K562 (cell line): ENCODE results near the gene TMEM63A. TPM values are rescaled to one million over a fixed set of nuclear protein-coding genes. Genes with fewer than 3 reads are reported as not detected.

Experiments
- BRF2 ChIP-seq: IDR thresholded peaks from 3 replicates; pipeline ENCODE4 v1.6.1; 2011; ENCODE audit warnings: borderline replicate concordance, mild to moderate bottlenecking; ENCODE audit not compliant: insufficient read length, insufficient read depth
- CC2D1A ChIP-seq: fragments of 450-650 bp; IDR thresholded peaks from 2 replicates; pipeline ENCODE4 v1.6.1; 2017; ENCODE audit warnings: mild to moderate bottlenecking
- ELK3 ChIP-seq: fragments of 450-650 bp; formaldehyde crosslinking; IDR thresholded peaks from 2 replicates; pipeline ENCODE4 v1.4.0; 2020; ENCODE audit warnings: mild to moderate bottlenecking
- FOXA1 ChIP-seq: fragments of 450-650 bp; IDR thresholded peaks from 2 replicates; pipeline ENCODE4 v1.6.1; 2016; ENCODE audit warnings: mild to moderate bottlenecking, borderline replicate concordance
- MLX ChIP-seq, 2 experiments: fragments of 450-650 bp in 1 of 2; sonication (generic) in 1 of 2; formaldehyde crosslinking; conservative IDR thresholded peaks; 2 replicates each; pipeline versions ENCODE4 v1.4.0 to v1.8.1; 2020 to 2022; ENCODE audit warnings: mild to moderate bottlenecking in 1 of 2, missing genetic modification reagents in 1 of 2
- PHB2 ChIP-seq: fragments of 450-650 bp; IDR thresholded peaks from 2 replicates; pipeline ENCODE4 v1.6.1; 2017; ENCODE audit warnings: low read depth
- SMARCE1 ChIP-seq: fragments of 450-650 bp; IDR thresholded peaks from 2 replicates; pipeline ENCODE4 v1.7.1; 2016; ENCODE audit warnings: mild to moderate bottlenecking
- TCF7 ChIP-seq: sonication (generic); IDR thresholded peaks from 2 replicates; pipeline ENCODE4 v1.6.1; 2016; ENCODE audit warnings: antibody characterized with exemption, borderline replicate concordance
- ZKSCAN3 ChIP-seq: fragments of 250-450 bp; sonication (Bioruptor Pico); IDR thresholded peaks from 2 replicates; pipeline ENCODE4 v1.4.0; 2020
- ZNF239 ChIP-seq: fragments of 250-450 bp; sonication (Bioruptor Pico); IDR thresholded peaks from 2 replicates; pipeline ENCODE4 v1.4.0; 2020; ENCODE audit warnings: mild to moderate bottlenecking
- ZNF277 ChIP-seq: fragments of 250-450 bp; sonication (Bioruptor Pico); IDR thresholded peaks from 2 replicates; pipeline ENCODE4 v1.8.0; 2022; ENCODE audit warnings: inconsistent platforms, mild to moderate bottlenecking, moderate library complexity, borderline replicate concordance
- ZNF3 ChIP-seq: fragments of 250-450 bp; sonication (Bioruptor Pico); IDR thresholded peaks from 2 replicates; pipeline ENCODE4 v1.5.0; 2021; ENCODE audit warnings: mild to moderate bottlenecking, moderate library complexity
- ZNF583 ChIP-seq: fragments of 250-450 bp; sonication (Bioruptor Pico); IDR thresholded peaks from 2 replicates; pipeline ENCODE4 v1.4.0; 2020
- polyA plus RNA-seq, 8 experiments: library from polyadenylated mRNA; depleted of rRNA in 4 of 8; stranded (reverse) in 5 of 8; unstranded in 3 of 8; fragments of >200 nt; fragmentation: Nextera tagmentation in 2 of 8; fragmentation: Illumina TruSeq in 1 of 8; extraction: Ambion mirVana in 2 of 8; extraction: Trizol in 1 of 8; gene quantifications; 2 replicates each; pipeline versions ENCODE4 v1.2.1 to v1.2.3, GENCODE V29; 2011 to 2014; ENCODE audit warnings: inconsistent platforms in 1 of 8, missing spikeins in 1 of 8
- total RNA-seq, 7 experiments: library from RNA; depleted of rRNA in 6 of 7; stranded (reverse); fragments of >200 nt in 6 of 7; fragmentation: Illumina TruSeq in 2 of 7; extraction: Trizol in 2 of 7; gene quantifications; 2 replicates each; pipeline versions ENCODE4 v1.2.1 to v1.2.3, GENCODE V29; 2011 to 2021; ENCODE audit warnings: low replicate concordance in 1 of 7
- TF ChIP-seq, protein P1 (sequence below): fragments of 450-650 bp; IDR thresholded peaks from 2 replicates; pipeline ENCODE4 v1.6.1; 2014; ENCODE audit warnings: low read depth, mild to moderate bottlenecking, moderate library complexity, borderline replicate concordance
- TF ChIP-seq, protein P2 (sequence below): sonication (generic); formaldehyde crosslinking; IDR thresholded peaks from 2 replicates; pipeline ENCODE4 v1.8.0; 2023; ENCODE audit warnings: mild to moderate bottlenecking, missing genetic modification reagents
- TF ChIP-seq, protein P3 (sequence below): sonication (generic); formaldehyde crosslinking; IDR thresholded peaks from 2 replicates; pipeline ENCODE4 v1.4.0; 2020; ENCODE audit warnings: mild to moderate bottlenecking, missing genetic modification reagents

Gene TMEM63A
- total and polyA plus RNA-seq, 9 of the 15 experiments (the other 6 are each of a cell fraction or from before 2014, with no cell fraction given) = 2.0 to 54.6 (median 17.5) TPM

GRCh38 chr1:225928186-225929175 is 46.3 kb upstream of the TMEM63A start (continued):
- no peak for TF ChIP-seq ELK3 (CRISPR knock-in tag)
- TF ChIP-seq FOXA1 = no peak
- TF ChIP-seq ZNF277 (CRISPR knock-in tag) = no peak
- TF ChIP-seq, protein P1, sequence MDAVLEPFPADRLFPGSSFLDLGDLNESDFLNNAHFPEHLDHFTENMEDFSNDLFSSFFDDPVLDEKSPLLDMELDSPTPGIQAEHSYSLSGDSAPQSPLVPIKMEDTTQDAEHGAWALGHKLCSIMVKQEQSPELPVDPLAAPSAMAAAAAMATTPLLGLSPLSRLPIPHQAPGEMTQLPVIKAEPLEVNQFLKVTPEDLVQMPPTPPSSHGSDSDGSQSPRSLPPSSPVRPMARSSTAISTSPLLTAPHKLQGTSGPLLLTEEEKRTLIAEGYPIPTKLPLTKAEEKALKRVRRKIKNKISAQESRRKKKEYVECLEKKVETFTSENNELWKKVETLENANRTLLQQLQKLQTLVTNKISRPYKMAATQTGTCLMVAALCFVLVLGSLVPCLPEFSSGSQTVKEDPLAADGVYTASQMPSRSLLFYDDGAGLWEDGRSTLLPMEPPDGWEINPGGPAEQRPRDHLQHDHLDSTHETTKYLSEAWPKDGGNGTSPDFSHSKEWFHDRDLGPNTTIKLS = peak; percentile 1; the same call in 1 of the 2 replicates
- TF ChIP-seq ZNF3 = no peak
- peak; percentile 99 for TF ChIP-seq PHB2
- no peak for TF ChIP-seq MLX (CRISPR knock-in tag; conservative IDR thresholded peaks at IDR 0.05)
- no peak for TF ChIP-seq ZKSCAN3 (CRISPR knock-in tag)
- peak; percentile 99 for TF ChIP-seq CC2D1A
- TF ChIP-seq ZNF239 (CRISPR knock-in tag) = peak; percentile 91
- TF ChIP-seq SMARCE1 = peak; percentile 99
- peak; percentile 96 for TF ChIP-seq ZNF583 (CRISPR knock-in tag)
- TF ChIP-seq TCF7 = 0 out of 2 replicates have a peak, but pooled peaks have one; percentile 21
- TF ChIP-seq, protein P2, sequence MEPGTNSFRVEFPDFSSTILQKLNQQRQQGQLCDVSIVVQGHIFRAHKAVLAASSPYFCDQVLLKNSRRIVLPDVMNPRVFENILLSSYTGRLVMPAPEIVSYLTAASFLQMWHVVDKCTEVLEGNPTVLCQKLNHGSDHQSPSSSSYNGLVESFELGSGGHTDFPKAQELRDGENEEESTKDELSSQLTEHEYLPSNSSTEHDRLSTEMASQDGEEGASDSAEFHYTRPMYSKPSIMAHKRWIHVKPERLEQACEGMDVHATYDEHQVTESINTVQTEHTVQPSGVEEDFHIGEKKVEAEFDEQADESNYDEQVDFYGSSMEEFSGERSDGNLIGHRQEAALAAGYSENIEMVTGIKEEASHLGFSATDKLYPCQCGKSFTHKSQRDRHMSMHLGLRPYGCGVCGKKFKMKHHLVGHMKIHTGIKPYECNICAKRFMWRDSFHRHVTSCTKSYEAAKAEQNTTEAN (CRISPR knock-in tag) = no peak
- no peak for TF ChIP-seq BRF2
- TF ChIP-seq, protein P3, sequence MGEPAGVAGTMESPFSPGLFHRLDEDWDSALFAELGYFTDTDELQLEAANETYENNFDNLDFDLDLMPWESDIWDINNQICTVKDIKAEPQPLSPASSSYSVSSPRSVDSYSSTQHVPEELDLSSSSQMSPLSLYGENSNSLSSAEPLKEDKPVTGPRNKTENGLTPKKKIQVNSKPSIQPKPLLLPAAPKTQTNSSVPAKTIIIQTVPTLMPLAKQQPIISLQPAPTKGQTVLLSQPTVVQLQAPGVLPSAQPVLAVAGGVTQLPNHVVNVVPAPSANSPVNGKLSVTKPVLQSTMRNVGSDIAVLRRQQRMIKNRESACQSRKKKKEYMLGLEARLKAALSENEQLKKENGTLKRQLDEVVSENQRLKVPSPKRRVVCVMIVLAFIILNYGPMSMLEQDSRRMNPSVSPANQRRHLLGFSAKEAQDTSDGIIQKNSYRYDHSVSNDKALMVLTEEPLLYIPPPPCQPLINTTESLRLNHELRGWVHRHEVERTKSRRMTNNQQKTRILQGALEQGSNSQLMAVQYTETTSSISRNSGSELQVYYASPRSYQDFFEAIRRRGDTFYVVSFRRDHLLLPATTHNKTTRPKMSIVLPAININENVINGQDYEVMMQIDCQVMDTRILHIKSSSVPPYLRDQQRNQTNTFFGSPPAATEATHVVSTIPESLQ (CRISPR knock-in tag) = no peak
